Measurements from ENCODE around the gene CEP72.
"Not testable (repeated sequence)": the region's sequence is repeated elsewhere in the genome, so short reads cannot be mapped to it uniquely, and the experiment has no call there.

The CEP72 gene

GRCh38 chr5:611731-612486 lies at the start of gene CEP72:
Gene CEP72, plus strand, starts transcription at chr5:612340. Its CDS starts 22 bp downstream, at chr5:612362.
- DNase-seq: peak; percentile 94

GRCh38 chr5:565782-566440 lies 46.2 kb upstream of the CEP72 start:
- no peak for DNase-seq

GRCh38 chr5:566636-567309 lies 45.4 kb upstream of the CEP72 start:
- DNase-seq: no peak

- no peak for DNase-seq
These were observed 44.5 kb upstream of the CEP72 start for GRCh38 chr5:567664-568060.

GRCh38 chr5:568061-568781 lies 43.9 kb upstream of the CEP72 start:
- DNase-seq: no peak

GRCh38 chr5:568809-569208 lies 43.3 kb upstream of the CEP72 start:
- no peak for DNase-seq

- no peak for DNase-seq
These were observed 42.7 kb upstream of the CEP72 start for GRCh38 chr5:569358-569867.

- no peak for DNase-seq
These were observed 42.2 kb upstream of the CEP72 start for GRCh38 chr5:569868-570361.

- DNase-seq: no peak
These were observed 41.7 kb upstream of the CEP72 start for GRCh38 chr5:570446-570845.

GRCh38 chr5:570886-571285 lies 41.3 kb upstream of the CEP72 start:
- DNase-seq: no peak

- no peak for DNase-seq
These were observed 40.3 kb upstream of the CEP72 start for GRCh38 chr5:571791-572190.

GRCh38 chr5:572398-573019 lies 39.6 kb upstream of the CEP72 start:
- no peak for DNase-seq

GRCh38 chr5:573206-573605 lies 38.9 kb upstream of the CEP72 start:
- no peak for DNase-seq

- DNase-seq: no peak
These were observed 38.2 kb upstream of the CEP72 start for GRCh38 chr5:573976-574375.

- DNase-seq: no peak
These were observed 37.2 kb upstream of the CEP72 start for GRCh38 chr5:574906-575305.

GRCh38 chr5:575636-576035 lies 36.5 kb upstream of the CEP72 start:
- DNase-seq: no peak

GRCh38 chr5:577214-577613 lies 34.9 kb upstream of the CEP72 start:
- not testable (repeated sequence) for DNase-seq

- DNase-seq: no peak
These were observed 34.3 kb upstream of the CEP72 start for GRCh38 chr5:577800-578199.

- peak; percentile 2 for DNase-seq
These were observed 32.9 kb upstream of the CEP72 start for GRCh38 chr5:579211-579610.

- DNase-seq: no peak
These were observed 32.3 kb upstream of the CEP72 start for GRCh38 chr5:579746-580366.

GRCh38 chr5:580436-580835 lies 31.7 kb upstream of the CEP72 start:
- no peak for DNase-seq

GRCh38 chr5:581266-581665 lies 30.9 kb upstream of the CEP72 start:
- DNase-seq: no peak

Measured in stimulated activated CD4-positive, alpha-beta T cell treated with anti-CD3 and anti-CD28 coated beads, Interleukin-4, amount 100 ng/mL, for 24 hours (primary cell).